ENCODE measurements around the gene SLC6A18.

DNA sequence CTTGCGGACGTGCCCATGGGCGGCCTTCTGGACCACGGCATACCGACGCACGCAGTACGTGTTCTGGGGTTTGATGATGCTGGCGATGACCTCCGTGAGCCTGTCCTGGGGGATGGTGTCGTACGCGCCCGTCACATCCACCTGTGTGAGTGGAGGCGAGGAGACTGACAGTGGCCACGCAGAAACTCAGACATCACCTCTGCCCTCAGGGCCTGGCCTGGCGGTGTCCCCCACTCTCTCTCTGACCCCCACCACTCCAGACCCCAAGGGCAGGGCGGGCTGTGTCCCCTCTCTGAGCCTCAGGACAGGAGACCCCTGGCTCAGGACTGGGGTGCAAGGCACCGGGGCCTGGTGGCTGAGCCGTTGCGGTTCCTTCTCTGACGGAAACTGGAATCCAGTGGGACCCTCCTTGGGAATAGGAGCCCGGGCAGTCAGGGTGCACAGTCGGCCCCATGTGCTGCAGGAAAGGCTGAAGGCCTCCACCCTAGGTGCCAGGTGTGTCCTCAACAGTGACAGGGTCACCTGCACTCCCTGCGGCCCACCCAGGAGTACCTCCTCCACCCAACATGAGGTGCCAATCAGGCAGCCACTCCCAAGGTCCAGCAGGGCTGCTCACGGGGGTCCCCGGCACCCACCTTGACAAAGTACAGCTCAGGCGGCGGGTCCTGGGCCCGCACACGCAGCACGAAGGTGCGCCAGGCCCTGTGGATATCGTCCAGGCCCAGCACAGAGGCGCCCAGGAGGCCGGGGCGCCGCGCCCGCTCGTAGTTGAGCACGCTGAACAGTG, 53.7 kb downstream of the SLC6A18 start:
- TF ChIP-seq TCF7L2 (IDR thresholded peaks at IDR 0.05; ENCODE audit: low read depth, low read length): no peak
- TF ChIP-seq, protein P1, sequence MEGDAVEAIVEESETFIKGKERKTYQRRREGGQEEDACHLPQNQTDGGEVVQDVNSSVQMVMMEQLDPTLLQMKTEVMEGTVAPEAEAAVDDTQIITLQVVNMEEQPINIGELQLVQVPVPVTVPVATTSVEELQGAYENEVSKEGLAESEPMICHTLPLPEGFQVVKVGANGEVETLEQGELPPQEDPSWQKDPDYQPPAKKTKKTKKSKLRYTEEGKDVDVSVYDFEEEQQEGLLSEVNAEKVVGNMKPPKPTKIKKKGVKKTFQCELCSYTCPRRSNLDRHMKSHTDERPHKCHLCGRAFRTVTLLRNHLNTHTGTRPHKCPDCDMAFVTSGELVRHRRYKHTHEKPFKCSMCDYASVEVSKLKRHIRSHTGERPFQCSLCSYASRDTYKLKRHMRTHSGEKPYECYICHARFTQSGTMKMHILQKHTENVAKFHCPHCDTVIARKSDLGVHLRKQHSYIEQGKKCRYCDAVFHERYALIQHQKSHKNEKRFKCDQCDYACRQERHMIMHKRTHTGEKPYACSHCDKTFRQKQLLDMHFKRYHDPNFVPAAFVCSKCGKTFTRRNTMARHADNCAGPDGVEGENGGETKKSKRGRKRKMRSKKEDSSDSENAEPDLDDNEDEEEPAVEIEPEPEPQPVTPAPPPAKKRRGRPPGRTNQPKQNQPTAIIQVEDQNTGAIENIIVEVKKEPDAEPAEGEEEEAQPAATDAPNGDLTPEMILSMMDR (IDR thresholded peaks at IDR 0.05): no peak
- TF ChIP-seq POLR2AphosphoS5 (IDR thresholded peaks at IDR 0.05; ENCODE audit: low read depth, low read length): no peak
- no peak for TF ChIP-seq SIN3A (IDR thresholded peaks at IDR 0.05; ENCODE audit: borderline replicate concordance, insufficient read depth, low read depth, low read length)

All from Panc1 (cell line).